DND-41 (cell line): ENCODE data around the gene MTMR4.

ENCODE experiments used
- ATAC-seq: fragments of 200-7000 bp; cut with Tn5 transposase; 3 replicates; pipeline ENCODE4 v1.9.1; 2021; ENCODE audit warnings: low read depth; ENCODE audit not compliant: insufficient read depth
- DNase-seq: peaks from one replicate; pipeline ENCODE4 v3.0.0-alpha.2; 2020
- H2AFZ ChIP-seq: 2 replicates; pipeline ENCODE4 v1.6.0; 2012; ENCODE audit warnings: low read depth, low read length
- H3K27ac ChIP-seq: 2 replicates; pipeline ENCODE4 v1.5.1; 2012; ENCODE audit warnings: low read length, inconsistent platforms
- H3K27me3 ChIP-seq: fragments of 200-600 bp; sonication (generic); 2 replicates; pipeline ENCODE4 v1.6.0; 2012; ENCODE audit warnings: low read length, mild to moderate bottlenecking, inconsistent platforms; ENCODE audit not compliant: insufficient read depth, poor library complexity
- H3K36me3 ChIP-seq: 2 replicates; pipeline ENCODE4 v1.5.1; 2012; ENCODE audit warnings: low read length, inconsistent platforms; ENCODE audit not compliant: insufficient read depth
- H3K4me1 ChIP-seq: 2 replicates; pipeline ENCODE4 v1.5.1; 2012; ENCODE audit warnings: mild to moderate bottlenecking, low read length; ENCODE audit not compliant: insufficient read depth
- H3K4me2 ChIP-seq: 2 replicates; pipeline ENCODE4 v1.6.0; 2012; ENCODE audit warnings: mild to moderate bottlenecking, moderate library complexity, low read length, inconsistent platforms; ENCODE audit not compliant: insufficient read depth
- H3K4me3 ChIP-seq, 2 experiments: fragments of 200-600 bp in 1 of 2; shearing (Covaris generic) in 1 of 2; 2 replicates each; pipeline ENCODE4 v1.5.1; 2012 to 2016; ENCODE audit warnings: inconsistent platforms in 2 of 2, low read length in 2 of 2, mild to moderate bottlenecking in 2 of 2, low read depth in 1 of 2, moderate library complexity in 1 of 2
- H3K79me2 ChIP-seq: 2 replicates; pipeline ENCODE4 v1.6.0; 2012; ENCODE audit warnings: low read length, inconsistent platforms; ENCODE audit not compliant: insufficient read depth
- H3K9ac ChIP-seq: 2 replicates; pipeline ENCODE4 v1.6.0; 2012; ENCODE audit warnings: low read depth, mild to moderate bottlenecking, inconsistent platforms, low read length, moderate library complexity
- H3K9me3 ChIP-seq: 2 replicates; pipeline ENCODE4 v1.5.1; 2012; ENCODE audit warnings: low read length, moderate library complexity, mild to moderate bottlenecking, inconsistent platforms; ENCODE audit not compliant: insufficient read depth, severe bottlenecking
- H4K20me1 ChIP-seq: 2 replicates; pipeline ENCODE4 v1.6.0; 2012; ENCODE audit warnings: low read length; ENCODE audit not compliant: insufficient read depth
- EZH2 ChIP-seq: IDR thresholded peaks from 3 replicates; pipeline ENCODE4 v1.6.1; 2012; ENCODE audit warnings: borderline replicate concordance, low read depth, mild to moderate bottlenecking, moderate library complexity, low read length, inconsistent platforms; ENCODE audit not compliant: severe bottlenecking
- TF ChIP-seq, protein P1 (sequence below): IDR thresholded peaks from 2 replicates; pipeline ENCODE4 v1.5.1; 2012; ENCODE audit warnings: borderline replicate concordance, low read length, moderate library complexity, mild to moderate bottlenecking; ENCODE audit not compliant: poor library complexity, severe bottlenecking; ENCODE audit errors: extremely low read depth

Gene MTMR4

DNA sequence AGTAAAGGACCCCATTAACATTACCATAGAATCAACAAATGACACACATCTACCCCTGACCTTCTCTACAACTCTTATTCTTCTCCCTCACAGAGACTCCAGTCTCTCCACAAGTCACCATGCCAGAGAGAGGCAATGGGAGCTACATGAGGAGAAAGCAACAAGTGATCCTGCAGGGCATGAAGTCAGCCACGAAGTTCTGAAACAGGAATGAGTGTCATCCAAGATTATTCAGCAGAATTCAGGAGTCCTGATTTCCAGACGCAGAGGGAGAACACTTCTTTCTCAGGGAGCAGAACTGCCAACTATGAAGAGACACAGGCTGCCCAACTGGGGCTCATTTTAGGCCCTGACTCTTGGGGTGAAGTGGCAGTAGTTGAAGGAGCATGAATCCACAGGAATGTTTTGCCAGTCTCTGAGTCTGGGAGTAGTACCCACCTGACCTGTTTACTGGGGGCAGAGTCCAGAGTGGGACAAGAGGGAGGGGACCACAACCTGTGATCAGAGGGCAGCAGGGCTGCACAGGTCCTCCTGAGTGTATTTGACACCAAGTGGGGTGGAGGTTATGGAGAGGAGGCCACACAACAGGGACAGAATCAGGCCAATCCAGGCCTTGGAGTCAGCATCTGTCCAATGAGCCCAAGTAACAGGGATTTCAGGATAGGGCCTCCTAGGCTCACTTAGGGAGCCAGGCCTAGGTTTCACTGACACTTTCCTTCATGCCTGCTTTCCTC, 2.4 kb upstream of the MTMR4 start:
- H4K20me1 ChIP-seq = peaks cover 22% of the 10 kb centered on the region
- H3K9ac ChIP-seq = peak overlapping the region; percentile 78
- H3K9me3 ChIP-seq = no peaks in the 10 kb centered on the region
- peak overlapping the region; percentile 89 for H3K4me2 ChIP-seq
- H3K27ac ChIP-seq = peak overlapping the region; percentile 85
- TF ChIP-seq, protein P1, sequence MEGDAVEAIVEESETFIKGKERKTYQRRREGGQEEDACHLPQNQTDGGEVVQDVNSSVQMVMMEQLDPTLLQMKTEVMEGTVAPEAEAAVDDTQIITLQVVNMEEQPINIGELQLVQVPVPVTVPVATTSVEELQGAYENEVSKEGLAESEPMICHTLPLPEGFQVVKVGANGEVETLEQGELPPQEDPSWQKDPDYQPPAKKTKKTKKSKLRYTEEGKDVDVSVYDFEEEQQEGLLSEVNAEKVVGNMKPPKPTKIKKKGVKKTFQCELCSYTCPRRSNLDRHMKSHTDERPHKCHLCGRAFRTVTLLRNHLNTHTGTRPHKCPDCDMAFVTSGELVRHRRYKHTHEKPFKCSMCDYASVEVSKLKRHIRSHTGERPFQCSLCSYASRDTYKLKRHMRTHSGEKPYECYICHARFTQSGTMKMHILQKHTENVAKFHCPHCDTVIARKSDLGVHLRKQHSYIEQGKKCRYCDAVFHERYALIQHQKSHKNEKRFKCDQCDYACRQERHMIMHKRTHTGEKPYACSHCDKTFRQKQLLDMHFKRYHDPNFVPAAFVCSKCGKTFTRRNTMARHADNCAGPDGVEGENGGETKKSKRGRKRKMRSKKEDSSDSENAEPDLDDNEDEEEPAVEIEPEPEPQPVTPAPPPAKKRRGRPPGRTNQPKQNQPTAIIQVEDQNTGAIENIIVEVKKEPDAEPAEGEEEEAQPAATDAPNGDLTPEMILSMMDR = no peak
- TF ChIP-seq EZH2 = no peak
- peak overlapping the region; percentile 59 for H2AFZ ChIP-seq
- peaks cover 56% of the 10 kb centered on the region for H3K4me1 ChIP-seq
- DNase-seq (no peak), ATAC-seq (no peak)
- H3K36me3 ChIP-seq = peaks cover 15% of the 10 kb centered on the region
- no peaks in the 10 kb centered on the region for H3K27me3 ChIP-seq
- peak overlapping the region; percentile 62 to 78 for H3K4me3 ChIP-seq
- H3K79me2 ChIP-seq = peaks cover 42% of the 10 kb centered on the region

DNA sequence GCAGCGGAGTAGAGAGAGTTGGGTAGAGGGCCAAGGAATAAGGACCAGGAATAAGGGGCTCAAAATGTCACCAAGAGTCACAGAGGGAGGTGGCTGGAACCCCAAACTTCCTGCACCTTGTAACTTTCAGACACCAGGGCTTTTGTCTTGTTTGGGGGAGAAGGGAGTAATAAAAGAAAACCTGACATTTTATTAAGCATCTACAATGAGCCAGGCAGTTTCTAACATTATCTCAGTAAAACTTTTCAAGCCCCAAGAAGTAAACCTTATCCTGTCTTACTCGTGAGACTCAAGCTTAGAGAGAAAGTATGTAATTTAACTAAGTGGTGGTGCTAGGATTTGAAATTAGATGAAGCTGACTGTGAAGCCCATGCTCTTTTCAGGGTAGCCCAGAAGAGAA, 848 bp upstream of the MTMR4 start:
- Histone ChIP-seq H3K79me2 (peaks cover 49% of the 10 kb centered on the region), H3K36me3 (peaks cover 31% of the 10 kb centered on the region), H3K4me2 (peak overlapping the region; percentile 95), H4K20me1 (peaks cover 28% of the 10 kb centered on the region), H3K27ac (no peak overlapping the region; the same call in 1 of the 2 replicates), H3K4me1 (peaks cover 63% of the 10 kb centered on the region), H2AFZ (no peak overlapping the region), H3K4me3 (no peak overlapping the region; a peak in 1 of 4 replicates), H3K9ac (peak overlapping the region; percentile 87; the same call in 1 of the 2 replicates), H3K9me3 (no peaks in the 10 kb centered on the region), H3K27me3 (no peaks in the 10 kb centered on the region)
- no peak for ATAC-seq
- no peak for DNase-seq
- TF ChIP-seq, protein P1 = no peak
- no peak for TF ChIP-seq EZH2

DNA sequence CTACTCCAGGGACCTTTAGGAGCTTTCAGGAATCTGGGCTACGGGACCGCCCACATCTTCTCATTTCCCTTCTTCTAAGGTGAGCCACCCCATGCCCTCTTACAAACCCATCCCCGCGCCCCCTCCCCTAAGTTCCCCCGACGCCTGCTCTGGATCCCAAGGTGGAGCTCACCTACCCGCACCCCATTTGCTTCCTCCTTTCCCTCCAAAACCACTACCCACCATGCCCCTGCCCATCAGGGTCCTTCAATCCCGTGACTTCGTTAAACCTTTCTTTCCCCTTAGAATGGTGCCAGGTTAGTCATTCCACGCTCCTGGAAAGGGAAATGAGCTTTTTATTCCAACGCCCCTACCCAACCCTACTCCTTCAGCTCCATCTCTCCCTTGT, 326 bp upstream of the MTMR4 start:
- Histone ChIP-seq H3K27me3 (no peaks in the 10 kb centered on the region), H3K27ac (peak overlapping the region; percentile 39; the same call in 1 of the 2 replicates), H3K4me3 (peak overlapping the region; percentile 4 to 90; a peak in 3 of 4 replicates), H3K79me2 (peaks cover 49% of the 10 kb centered on the region), H3K9me3 (no peaks in the 10 kb centered on the region), H3K36me3 (peaks cover 36% of the 10 kb centered on the region), H2AFZ (peak overlapping the region; percentile 73), H3K4me1 (peaks cover 63% of the 10 kb centered on the region), H4K20me1 (peaks cover 31% of the 10 kb centered on the region), H3K9ac (peak overlapping the region; percentile 87; the same call in 1 of the 2 replicates), H3K4me2 (peak overlapping the region; percentile 95)
- TF ChIP-seq, protein P1 = no peak
- TF ChIP-seq EZH2 = no peak
- ATAC-seq (no peak), DNase-seq (no peak)
